ENCODE results near the gene EFHD1.
"Not testable (repeated sequence)": the region's sequence is repeated elsewhere in the genome, so short reads cannot be mapped to it uniquely, and the experiment has no call there.

Gene EFHD1

DNA sequence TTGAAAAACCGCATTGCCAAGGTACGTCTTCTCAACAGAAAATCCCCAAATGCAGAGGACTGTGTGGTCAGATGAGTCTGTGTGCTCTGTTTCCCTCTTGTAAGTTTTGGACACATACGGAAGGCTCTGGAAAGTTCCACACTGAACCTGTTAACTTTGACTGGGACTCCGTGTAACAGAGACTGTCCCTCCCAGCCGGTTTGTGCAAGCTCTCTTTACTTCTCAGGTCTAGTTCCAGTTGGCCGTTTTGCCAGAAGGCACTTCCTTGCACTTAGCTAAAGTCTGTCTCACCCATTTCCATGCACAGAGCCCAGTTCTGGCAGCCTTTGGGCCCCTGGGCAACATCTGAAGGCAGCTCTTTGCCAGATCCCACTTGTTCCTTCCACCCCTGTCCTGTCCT, 22.0 kb downstream of the EFHD1 start:
- no peak for DNase-seq

DNA sequence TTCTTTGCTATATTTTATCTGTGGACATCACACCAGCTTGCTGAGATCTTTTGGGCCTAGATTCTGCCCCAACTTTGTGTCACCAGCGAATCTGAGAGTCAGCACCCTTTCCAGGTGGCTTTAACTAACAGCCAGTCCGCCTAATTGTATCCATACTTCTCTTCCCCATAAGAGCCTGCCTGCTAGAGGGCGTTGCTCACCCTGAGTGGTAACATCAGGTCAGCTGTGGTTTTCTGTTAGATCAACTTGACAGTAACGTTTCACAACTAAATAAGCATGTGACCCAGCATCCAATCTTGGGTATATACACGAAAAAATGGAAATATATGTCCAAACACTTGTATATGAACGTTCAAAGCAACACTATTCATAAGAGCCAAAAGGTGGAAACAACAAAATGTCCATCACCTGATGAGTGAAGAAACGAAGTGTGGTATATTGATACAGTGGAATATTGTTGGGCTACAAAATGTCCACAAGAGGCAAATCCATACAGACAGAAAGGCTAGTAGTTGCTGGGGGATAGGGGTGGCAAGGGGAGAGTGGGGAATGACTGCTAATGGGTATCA, 24.9 kb downstream of the EFHD1 start:
- DNase-seq, result no peak

DNA sequence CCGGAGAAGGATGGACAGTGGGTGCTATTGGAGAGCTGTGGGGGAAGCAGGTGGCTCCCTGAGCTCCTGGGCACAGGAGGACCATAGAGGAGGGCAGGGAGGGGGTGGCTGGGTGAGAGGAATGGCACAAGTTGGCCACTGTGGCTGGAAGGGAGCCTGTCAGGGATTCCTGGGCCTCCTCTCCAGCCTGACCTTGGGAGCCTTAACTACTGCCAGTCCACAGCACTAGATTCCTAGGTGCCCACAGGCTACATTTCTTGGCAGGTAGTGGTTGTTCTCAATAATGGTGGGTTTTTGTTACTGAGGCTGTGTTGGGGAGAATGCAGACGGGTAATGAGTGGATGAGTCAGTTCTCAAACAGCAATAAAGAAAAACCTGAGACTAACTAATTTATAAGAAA, 26.0 kb downstream of the EFHD1 start:
- DNase-seq, result no peak

DNA sequence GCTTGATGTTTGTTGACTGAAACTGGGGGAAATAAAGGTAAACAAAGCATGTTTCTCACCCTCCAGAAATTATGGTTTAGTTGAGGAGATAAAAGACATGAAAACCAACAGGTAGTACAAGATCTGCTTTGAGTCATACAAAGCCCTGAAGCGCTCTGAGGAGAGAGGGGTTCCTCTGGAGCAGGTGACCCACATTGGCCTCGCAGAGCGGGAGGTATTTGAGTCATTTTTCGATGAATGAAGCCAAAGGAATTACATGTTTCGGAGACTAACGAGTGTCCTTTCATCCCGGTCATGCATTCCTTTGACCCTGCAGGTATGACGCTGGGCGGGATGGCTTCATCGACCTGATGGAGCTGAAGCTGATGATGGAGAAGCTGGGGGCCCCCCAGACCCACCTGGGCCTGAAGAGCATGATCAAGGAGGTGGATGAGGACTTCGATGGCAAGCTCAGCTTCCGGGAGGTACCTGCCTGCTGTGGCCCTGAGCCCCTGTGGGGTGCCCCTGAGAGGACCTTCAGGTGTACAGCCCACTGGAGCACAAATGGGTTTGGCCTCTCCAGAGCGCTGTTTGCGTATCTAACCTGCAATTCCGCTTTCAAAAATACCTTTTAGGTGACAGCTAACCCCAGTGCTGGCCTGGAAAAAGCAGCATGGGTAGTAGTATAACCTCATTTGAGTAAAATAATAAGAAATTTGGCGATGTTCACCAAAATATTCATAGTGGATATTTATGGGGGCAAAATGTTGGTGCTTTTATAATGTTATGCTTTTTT, 29.3 kb downstream of the EFHD1 start:
- no peak for DNase-seq

DNA sequence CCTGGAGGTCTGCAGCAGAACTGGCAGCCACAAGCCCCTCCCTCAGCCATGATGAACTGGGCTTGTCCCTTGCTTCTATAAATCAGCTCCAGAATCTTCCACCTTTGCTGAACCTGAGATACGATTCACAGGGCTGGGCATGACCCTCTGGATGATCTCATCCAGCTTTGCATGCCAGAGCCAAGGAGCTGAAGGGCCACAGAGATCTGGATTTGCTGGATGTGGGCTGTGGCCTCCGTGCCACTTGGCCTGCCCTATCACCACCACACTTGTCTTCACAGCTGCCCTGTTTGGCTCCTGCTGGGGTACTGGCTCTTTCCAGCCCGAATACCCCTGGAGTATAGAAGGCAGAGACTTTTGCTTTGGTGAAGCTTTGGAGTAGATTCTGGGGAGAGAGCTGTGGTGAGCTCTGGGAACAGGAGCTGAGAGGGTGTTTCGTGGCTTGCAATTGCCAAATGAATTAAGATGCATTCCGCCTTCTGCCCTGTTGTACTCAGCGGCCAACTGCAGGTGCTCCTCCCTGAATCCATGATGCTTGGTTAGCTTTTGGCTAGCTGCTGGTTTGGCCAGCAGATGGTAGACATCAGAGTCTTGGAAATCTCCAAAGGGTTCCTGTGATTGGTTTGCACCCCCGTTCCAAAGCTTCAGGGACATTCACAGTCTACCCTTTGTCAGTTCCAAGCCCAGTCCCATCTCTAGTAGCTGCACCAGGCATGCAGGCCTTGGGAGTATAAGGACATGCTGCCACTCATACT, 32.8 kb downstream of the EFHD1 start:
- DNase-seq, result no peak

DNA sequence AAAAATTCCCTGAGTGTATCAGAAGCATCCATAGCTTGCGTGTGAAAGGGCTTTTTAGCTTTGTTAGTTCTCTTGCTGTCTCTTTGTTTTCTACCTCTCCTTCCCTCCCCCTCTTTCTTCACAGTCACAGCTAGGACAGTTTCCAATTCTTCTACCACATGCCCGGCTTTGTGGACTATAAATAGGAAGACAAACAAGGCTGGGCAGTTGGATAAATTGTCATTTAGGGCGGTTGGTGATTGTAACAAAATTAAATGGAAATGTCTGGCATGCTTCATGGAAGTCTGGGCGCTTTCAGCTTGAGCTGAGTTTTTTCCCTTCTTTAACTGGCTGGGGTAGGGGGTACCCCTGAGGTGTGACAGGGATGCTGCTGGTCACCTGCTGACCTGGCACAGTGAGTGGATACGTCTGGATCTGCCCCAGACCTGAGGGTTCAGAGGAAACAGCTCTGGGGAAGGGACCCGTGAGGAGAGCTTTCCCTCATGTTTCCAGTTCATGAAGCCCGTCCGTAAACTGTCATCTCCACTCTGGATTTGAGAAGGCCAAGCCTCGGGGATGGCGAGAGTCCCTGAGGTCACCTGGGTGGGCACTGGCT, 34.7 kb downstream of the EFHD1 start:
- DNase-seq, result no peak

DNA sequence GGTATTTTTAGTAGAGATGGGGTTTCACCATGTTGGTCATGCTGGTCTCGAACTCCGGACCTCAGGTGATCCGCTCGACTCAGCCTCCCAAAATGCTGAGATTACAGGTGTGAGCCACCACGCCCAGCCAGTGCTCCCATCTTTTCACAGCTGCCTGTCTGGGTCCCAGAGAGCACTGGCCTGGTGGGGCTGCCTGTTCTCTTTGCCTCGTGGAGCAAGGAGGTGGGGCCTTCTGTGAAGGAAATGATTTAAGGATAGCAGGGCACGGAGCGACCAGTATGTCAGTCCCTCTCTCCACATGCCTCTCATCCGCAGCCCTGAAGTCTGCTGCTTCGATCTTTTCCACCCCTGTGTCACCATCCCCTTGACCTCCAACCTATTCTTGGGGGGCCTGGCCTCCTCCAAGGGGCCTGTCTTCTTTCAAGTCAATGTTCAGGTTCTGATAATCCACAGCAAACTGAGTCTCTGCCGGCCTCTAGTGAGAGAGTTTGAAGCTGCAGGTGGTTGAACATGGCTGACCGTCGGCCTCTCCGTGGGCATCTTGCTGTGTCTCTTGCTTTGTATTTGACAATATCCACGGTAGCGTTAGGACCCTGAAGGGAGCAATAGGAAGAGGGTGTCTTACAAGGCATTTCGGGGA, 35.5 kb downstream of the EFHD1 start:
- no peak for DNase-seq

DNA sequence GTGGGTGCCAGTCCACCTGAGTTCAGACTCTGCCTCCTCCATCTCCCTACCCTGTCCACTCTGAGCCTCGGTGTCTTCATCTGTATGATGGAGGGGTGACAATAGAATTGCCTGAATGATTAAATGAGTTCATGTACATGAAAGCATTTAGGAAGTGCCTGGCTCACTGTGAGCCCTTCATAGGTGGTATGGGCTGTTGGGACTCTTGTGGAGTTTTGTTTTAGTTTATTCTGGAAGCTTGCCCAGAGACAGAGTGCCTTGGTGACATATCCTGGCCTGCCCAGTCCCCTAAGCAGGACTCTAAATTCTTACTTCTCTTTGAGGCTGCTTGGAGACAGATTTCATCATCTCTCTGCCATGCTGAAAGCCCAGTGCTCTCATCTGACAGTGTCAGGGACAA, 39.2 kb downstream of the EFHD1 start:
- DNase-seq, result no peak

DNA sequence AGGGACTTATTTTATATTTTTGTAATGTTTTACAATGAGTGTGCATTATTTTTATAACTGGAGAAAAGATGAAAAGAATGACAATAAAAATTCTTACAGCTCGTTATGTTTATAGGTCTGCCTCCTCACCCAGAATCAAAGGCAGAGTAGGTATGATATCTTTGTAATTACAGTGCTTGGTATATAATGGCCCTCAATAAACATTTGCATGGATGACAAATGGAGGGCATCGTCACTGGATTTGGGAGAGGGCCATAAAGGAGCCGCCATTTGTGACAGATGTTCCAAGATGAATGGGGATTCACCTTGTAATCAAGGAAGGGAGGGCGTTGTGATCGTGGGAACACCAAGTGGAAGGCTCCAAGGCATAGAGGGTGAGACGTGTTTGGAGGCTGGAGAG, 41.1 kb downstream of the EFHD1 start:
- DNase-seq, result no peak

DNA sequence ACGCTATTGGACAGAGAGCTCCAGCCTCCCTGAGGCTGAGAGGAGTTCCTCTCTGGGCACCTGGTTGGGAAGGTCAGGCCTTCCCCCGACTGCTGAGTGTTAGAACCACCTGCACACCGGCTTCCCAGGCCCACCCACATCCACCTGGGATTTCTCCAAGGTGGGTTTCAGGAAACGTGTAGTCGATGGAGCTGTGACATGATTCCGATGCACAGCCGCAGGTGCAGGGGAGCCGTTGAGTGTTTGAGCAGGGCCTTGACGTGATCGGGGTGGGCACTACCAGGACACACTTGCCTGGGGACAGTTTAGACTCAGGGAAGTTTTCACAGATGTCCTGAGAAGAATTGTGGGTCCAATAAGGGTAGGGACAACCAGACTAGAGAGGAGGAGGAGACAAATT, 42.0 kb downstream of the EFHD1 start:
- DNase-seq, result no peak

DNA sequence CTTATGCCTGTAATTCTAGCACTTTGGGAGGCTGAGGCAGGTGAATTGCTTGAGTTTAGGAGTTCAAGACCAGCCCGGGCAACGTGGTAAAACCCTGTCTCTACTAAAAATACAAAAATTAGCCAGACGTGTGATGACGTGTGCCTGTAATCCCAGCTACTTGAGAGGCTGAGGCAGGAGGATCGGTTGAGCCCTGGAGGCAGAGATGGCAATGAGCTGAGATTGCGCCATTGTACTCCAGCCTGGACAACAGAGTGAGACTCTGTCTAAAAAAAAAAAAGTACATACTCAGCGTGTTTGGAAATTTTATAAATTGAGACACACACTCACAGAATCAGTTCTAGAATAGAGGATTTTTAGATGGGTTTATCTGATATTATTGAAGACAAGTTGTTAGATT, 46.6 kb downstream of the EFHD1 start:
- DNase-seq, result no peak

DNA sequence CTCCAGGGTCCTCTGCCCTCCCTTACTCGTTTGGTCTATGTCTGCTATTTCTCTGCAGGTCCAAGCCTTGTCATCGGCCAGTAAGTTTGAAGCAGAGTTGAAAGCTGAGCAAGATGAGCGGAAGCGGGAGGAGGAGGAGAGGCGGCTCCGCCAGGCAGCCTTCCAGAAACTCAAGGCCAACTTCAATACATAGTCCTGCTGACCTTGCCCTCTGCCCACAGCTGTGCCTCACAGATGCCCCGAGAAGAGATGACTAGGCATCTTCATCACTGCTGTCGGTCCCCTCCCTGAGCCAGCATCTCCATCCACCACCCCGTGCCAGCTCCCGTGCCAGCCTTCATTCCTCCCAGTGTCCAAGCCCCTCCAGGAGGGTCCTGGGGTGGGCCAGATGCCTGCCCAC, 48.1 kb downstream of the EFHD1 start:
- DNase-seq, result no peak

DNA sequence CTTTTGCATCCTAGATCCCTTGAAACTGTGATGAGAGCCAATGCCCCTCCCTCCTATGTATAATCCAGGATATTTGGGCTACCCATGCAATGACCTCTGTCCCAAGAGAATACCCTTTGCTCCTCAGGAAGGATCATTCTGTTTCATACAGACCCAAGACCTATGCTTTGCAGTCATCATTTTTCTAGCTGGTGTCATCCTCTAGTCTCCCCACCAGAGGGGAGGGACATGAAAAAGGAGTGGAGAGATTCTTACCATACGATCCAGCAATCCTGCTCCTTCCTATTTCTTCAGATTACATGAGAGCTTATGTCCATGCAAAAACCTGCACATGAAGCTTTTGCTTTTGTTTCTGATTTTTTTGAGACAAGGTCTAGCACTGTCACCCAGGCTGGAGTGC, 50.0 kb downstream of the EFHD1 start:
- DNase-seq, result no peak

DNA sequence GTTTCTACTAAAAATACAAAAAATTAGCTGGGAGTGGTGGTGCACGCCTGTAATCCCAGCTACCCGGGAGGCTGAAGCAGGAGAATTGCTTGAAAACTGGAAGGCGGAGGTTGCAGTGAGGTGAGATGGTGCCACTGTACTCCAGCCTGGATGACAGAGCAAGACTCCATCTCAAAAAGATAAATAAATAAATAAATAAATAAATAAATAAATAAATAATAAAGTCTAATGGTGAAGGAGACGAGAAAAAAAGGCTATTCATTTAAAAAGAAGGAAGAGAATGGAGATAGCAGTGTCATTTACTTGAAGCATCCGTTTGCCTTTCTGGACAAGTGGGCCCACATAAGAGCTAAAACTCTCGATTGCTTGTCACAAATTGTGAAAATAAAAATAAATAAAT, 52.0 kb downstream of the EFHD1 start:
- not testable (repeated sequence) for DNase-seq

DNA sequence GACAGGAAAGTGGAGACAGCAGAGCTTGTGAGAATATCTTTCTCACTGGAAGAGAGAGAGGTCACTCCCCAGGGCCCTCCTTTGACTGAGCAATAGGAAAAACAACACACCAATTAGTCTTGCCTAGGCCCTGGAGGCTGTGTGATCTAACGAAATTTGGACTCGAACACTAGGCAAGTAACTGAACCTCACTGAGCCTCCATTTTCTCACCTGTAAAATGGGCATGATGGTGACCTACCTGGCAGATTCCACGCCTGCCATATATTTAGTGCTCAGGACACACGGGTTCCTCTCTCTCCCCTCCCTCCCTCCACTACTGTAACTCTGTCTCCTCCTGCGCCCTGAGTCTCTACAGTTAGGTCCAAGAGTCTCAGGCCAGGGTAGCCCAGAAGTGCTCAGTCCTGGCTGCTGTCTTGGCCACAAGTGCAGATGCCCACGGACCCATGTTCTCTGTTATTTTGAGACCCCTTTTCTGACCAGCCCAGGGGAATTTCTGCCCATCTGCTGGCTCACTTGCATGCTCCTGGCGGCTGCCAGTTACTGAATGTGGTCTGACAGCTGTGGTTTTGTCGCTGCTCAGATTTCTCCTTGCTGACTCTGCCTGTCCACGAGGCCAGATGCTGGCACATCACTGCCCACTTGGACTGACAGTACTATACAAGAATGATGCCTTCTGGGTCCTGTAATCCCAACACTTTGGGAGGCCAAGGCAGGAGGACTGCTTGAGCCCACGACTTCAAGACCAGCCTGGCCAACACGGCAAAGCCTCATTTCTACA, 54.2 kb downstream of the EFHD1 start:
- no peak for DNase-seq

DNA sequence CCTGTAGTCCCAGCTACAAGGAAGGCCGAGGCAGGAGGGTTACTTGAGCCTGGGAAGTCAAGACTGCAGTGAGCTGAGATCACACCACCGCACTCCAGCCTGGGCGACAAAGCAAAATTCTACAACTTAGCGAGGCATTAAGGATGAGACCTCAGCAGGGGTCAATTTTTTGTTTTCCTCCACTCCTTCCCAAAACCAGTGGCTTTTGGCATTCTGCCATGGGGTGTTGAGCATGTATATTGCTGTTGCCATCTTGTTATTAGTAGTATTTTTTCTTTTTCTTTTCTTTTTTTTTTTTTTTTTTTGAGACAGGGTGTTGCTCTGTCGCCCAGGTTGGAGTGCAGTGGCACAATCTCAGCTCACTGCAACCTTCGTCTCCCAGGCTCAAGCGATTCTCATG, 54.8 kb downstream of the EFHD1 start:
- DNase-seq, result no peak

DNA sequence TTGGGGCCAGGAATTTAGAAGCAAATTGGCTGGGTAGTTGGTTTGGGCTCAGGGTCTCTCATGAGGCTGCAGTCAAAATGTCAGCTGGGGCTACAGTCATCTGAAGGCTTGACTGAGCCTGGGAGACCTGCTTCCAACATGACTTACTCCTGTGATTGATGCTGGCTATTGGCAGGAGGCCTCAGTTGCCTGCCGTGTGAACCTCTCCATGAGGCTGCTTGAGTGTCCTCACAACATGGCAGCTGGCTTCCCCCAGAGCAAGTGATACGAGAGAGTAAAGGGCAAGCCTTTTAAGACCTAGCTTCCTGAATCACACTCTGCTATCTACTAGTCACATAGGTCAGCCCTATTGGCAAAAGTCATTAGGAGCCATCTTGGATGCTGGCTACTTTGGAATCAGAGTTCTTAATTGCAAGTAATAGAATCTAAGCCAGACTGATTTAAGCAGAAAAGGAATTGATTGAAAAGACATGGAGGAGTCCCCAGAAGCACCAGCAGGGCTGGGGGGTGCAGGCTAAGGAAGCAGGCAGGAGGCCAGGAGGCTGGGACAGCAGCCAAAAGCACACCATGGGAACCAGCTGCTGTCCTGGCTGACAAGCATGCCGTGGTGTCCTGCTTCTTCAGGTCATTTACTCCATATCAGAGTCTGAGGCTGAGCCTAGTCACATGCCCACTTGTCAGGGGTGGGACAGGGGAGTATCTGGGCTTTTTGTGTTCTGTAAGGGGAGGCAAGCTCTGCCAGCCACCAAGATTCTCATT, 55.9 kb downstream of the EFHD1 start:
- no peak for DNase-seq

DNA sequence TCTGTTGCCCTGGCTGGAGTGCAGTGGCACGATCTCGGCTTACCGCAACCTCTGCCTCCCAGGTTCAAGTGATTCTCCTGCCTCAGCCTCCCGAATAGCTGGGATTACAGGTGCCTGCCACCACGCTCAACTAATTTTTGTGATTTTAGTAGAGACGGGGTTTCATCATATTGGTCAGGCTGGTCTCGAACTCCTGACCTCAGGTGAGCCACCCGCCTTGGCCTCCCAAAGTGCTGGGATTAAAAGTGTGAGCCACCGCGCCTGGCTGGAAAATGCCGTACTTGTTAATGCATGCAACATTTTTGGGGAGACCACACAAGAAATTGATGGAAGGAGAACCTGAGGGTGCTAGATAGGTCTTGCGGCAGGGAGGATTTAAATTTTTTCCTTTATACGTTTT, 57.7 kb downstream of the EFHD1 start:
- not testable (repeated sequence) for DNase-seq

DNA sequence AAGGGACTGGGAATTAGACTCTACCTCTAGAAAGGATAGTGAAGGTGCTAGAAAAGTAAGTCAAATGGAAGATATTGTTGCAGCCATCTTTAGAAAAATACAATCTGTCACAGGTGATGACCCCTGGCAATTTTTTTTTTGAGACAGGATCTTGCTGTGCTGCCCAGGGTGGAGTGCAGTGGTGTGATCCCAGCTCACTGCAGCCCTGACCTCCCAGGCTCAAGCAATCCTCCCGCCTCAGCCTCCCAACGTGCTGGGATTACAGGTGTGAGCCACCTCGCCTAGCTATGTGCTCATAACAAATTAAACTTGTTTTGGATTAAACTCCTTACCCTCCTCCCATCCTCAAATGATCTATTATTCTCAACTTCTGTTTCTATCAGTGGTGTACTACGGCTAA, 59.9 kb downstream of the EFHD1 start:
- no peak for DNase-seq

DNA sequence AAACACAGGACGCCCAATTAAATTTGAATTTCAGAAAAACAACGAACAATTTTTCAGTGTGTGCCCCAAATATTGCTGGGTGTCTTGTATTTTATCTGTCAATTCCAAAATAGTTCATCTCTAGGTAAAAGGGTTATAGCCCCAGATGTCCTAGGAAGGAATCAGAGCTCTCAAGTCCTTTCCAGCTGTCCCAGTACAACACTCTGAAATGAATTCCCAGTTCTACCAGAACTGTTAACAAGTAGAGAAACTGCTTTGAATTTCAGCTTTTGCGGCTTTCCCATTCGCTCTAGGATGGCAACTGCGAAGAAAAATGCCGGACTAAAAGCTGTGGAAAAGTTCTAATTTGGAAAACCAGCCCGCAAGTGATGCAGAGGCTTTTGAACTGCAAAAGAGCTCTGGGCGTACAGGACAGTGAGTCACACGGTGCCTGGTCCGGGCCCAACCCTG, 63.2 kb downstream of the EFHD1 start:
- no peak for DNase-seq

DNA sequence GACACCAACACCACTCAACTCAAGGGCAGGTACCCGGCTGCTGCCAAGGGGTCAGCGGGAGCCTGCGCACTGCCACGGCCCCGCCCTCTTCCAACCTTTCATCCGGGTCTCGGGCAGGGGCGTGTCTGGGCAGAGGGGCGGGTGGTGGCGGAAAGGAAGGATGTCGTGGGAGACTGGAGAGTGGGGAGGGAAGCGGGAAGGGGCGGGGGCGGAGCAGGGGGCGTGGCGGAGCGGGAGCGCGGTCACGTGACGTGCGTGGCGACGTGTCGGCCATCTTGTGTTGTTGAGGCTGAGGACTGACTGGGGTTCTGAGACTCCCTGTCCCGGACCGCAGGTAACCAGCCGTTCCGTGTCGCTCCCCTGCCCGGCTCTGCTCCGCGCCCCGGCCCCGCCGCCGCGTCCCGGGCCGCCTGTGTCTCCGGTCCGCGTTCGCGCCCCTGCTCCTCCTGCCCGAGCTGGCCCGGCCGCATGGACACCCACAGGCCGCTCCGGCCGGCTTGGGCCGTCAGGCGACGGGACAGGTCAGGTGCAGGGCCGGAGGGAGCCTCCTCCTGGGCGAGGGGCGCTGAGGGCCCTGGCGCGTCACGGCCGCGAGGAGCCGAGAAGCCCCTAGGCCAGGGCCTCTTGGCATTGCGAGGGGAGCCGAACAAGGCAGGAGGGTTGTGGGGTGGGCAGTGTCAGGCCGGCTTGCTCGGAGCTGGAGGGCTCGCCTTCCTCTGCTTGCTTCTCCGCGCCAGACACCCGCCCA, 63.8 kb downstream of the EFHD1 start, which contains the start of gene GIGYF2:
Gene GIGYF2 (plus strand): TSS at position 273 of the 748 bp plus-strand sequence. CDS start 37,867 bp downstream, outside the sequence.
- peak; percentile 97 to 98 for DNase-seq
